Sigmoid colon (tissue), 7 donors: ENCODE measurements around the gene GP1BA. TPM values are rescaled to one million over a fixed set of nuclear protein-coding genes. Genes with fewer than 3 reads are reported as not detected.

Source experiments
- DNase-seq: peaks from one replicate; pipeline ENCODE4 v3.0.0-alpha.2; 2019
- H3K27ac ChIP-seq, 4 donors: fragments of 200-600 bp; sonication (generic); one replicate each; pipeline ENCODE4 v1.5.1; 2016 to 2019; ENCODE audit warnings: mild to moderate bottlenecking in 1 of 4
- H3K27me3 ChIP-seq, 3 donors: fragments of 200-600 bp; sonication (generic); one replicate each; pipeline ENCODE4 v1.5.1; 2019; ENCODE audit warnings: mild to moderate bottlenecking in 1 of 3
- H3K36me3 ChIP-seq, 4 donors: fragments of 200-600 bp; sonication (generic); one replicate each; pipeline ENCODE4 v1.5.1; 2016 to 2019
- H3K4me1 ChIP-seq, 4 donors: fragments of 200-600 bp; sonication (generic); one replicate each; pipeline ENCODE4 v1.5.1; 2017 to 2019
- H3K4me3 ChIP-seq, 4 donors: fragments of 200-600 bp; sonication (generic); one replicate each; pipeline ENCODE4 v1.5.1; 2017 to 2019; ENCODE audit warnings: mild to moderate bottlenecking in 2 of 4, moderate library complexity in 1 of 4
- H3K9me3 ChIP-seq, 4 donors: fragments of 200-600 bp in 3 of 4; sonication (generic) in 3 of 4; one replicate each; pipeline versions ENCODE4 v1.5.1 to v1.6.1; 2013 to 2019
- EP300 ChIP-seq, 4 donors: sonication (generic); formaldehyde crosslinking; IDR thresholded peaks; one replicate each; pipeline ENCODE4 v1.6.1; 2017; ENCODE audit warnings: antibody characterized with exemption in 4 of 4
- POLR2A ChIP-seq, 2 donors: fragments of 450-650 bp; IDR thresholded peaks; one replicate each; pipeline ENCODE4 v1.6.1; 2016; ENCODE audit warnings: antibody characterized with exemption in 2 of 2, mild to moderate bottlenecking in 2 of 2, moderate library complexity in 2 of 2
- POLR2AphosphoS5 ChIP-seq, 4 donors: sonication (generic); formaldehyde crosslinking; IDR thresholded peaks; one replicate each; pipeline ENCODE4 v1.6.1; 2017; ENCODE audit warnings: antibody characterized with exemption in 4 of 4
- WGBS, 2 donors: extraction: QIAGEN DNeasy Blood & Tissue Kit; methylation state at CpG; one replicate each; pipeline ENCODE4 v1.1.7; 2013; 5-methylcytosine and 5-hydroxymethylcytosine counted together
- intact Hi-C: fragments of 100-400 bp; cut with DNase I; formaldehyde crosslinking; loops from one replicate; pipeline ENCODE4 v1.15.1; 2023
- polyA plus RNA-seq, 3 donors: library from polyadenylated mRNA; stranded (reverse); fragments of 200-250 nt; gene quantifications; one replicate each; pipeline ENCODE4 v1.2.3, GENCODE V29; 2013
- total RNA-seq, 4 donors: library from RNA; depleted of rRNA; stranded (reverse); fragments of >200 nt; gene quantifications; one replicate each; pipeline ENCODE4 v1.1.0, GENCODE V29; 2016
- TF ChIP-seq, protein P1 (sequence below), 4 experiments: fragments of 450-650 bp in 3 of 4; fragments of 200-600 bp in 1 of 4; IDR thresholded peaks; one replicate each; pipeline ENCODE4 v1.5.1; 2016 to 2019; ENCODE audit warnings: antibody characterized with exemption in 4 of 4, mild to moderate bottlenecking in 3 of 4, moderate library complexity in 2 of 4
- donor health status: healthy with polysubstance abuse.
- donor health status: Bipolar disorder and iron deficiency.
- donor health status: healthy.

GP1BA gene
- total and polyA plus RNA-seq, 7 donors: 1.1 TPM; not detected in 6

DNA sequence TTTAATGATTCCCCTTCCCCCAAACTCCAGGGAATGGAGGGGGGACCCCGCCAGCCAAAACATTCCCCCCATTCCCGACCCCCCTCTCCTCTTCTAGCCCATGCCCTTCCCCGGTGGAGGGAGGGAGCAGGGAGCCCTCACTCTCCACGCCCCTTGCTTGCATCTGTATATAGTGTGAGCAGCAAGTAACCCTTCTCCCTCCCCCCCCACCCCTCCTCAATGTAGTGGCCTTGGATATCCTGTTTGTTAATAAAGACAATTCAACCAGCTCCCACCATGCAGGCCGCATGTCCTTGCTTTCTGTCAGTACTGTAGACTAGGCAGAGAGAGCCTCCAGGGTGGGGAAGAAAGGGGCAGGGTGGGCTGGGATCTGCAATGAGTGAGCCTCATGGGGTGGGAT is 34.3 kb upstream of the GP1BA start:
- peaks cover 0 to 34% (median 19%) of the 10 kb centered on the region in 4 donors for H3K4me1 ChIP-seq
- H3K36me3 ChIP-seq: peaks cover 36 to 46% (median 41%) of the 10 kb centered on the region in 4 donors
- H3K27ac ChIP-seq: no peak overlapping the region
- intact Hi-C loops: no loop called here
- no peak overlapping the region for H3K4me3 ChIP-seq
- 80 to 90% methylated on average over 5 of the region's 5 CpGs for WGBS, 2 donors
- no peaks in the 10 kb centered on the region for H3K9me3 ChIP-seq
- DNase-seq: no peak
- H3K27me3 ChIP-seq: peaks cover 28 to 51% (median 29%) of the 10 kb centered on the region in 3 donors
- TF ChIP-seq, protein P1, sequence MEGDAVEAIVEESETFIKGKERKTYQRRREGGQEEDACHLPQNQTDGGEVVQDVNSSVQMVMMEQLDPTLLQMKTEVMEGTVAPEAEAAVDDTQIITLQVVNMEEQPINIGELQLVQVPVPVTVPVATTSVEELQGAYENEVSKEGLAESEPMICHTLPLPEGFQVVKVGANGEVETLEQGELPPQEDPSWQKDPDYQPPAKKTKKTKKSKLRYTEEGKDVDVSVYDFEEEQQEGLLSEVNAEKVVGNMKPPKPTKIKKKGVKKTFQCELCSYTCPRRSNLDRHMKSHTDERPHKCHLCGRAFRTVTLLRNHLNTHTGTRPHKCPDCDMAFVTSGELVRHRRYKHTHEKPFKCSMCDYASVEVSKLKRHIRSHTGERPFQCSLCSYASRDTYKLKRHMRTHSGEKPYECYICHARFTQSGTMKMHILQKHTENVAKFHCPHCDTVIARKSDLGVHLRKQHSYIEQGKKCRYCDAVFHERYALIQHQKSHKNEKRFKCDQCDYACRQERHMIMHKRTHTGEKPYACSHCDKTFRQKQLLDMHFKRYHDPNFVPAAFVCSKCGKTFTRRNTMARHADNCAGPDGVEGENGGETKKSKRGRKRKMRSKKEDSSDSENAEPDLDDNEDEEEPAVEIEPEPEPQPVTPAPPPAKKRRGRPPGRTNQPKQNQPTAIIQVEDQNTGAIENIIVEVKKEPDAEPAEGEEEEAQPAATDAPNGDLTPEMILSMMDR (IDR thresholded peaks at IDR 0.05): no peak
- TF ChIP-seq POLR2AphosphoS5 (IDR thresholded peaks at IDR 0.05): no peak
- TF ChIP-seq POLR2A (IDR thresholded peaks at IDR 0.05): no peak
- TF ChIP-seq EP300 (IDR thresholded peaks at IDR 0.05): no peak

DNA sequence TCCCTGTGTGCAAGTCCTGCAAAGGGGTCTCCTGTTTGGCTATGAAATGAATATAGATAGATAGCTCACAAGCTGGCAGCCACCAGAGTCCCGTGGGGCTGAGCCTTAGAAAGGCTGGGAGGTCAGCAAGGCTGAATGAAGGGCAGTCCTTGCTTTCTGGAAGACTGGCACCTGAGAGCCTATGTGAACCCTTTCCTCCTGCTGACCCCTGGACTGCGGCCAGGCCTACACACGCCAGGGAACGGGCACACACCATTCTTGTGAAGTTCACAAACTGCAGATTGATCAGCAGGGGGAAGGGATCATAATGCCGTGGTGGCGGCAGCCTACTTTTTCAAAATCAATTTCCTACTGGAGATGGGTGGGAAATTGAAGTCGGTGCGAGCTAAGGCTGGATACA is 33.7 kb upstream of the GP1BA start:
- Histone ChIP-seq H3K27ac (no peak overlapping the region), H3K36me3 (peaks cover 33 to 40% (median 36%) of the 10 kb centered on the region in 4 donors), H3K4me1 (peaks cover 0 to 34% (median 19%) of the 10 kb centered on the region in 4 donors), H3K27me3 (peaks cover 28 to 56% (median 29%) of the 10 kb centered on the region in 3 donors), H3K4me3 (no peak overlapping the region), H3K9me3 (no peaks in the 10 kb centered on the region)
- TF ChIP-seq, protein P1 (IDR thresholded peaks at IDR 0.05): no peak
- no peak for DNase-seq
- intact Hi-C loops: no loop called here
- WGBS, 2 donors: 72 to 91% methylated on average over 8 of the region's 8 CpGs

DNA sequence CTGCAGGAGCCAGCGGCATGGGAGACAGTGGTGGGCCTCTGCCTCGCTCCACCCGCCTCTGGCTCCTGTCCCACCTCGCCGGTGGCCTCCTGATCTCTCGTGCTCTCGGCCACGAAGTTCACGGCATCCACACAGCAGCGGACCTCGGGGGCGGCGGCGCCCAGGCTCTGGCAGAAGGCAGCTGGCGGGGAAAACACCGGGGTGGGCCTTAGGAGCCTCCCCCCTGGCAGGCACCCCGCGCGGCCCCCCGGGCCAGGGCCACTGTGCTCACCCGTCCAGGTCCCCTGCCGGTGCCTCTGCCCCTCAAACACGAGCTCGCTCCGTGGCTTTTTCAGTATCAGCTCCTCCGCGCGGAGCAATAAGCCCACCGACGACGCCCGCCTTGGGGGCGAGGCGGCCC is 33.1 kb upstream of the GP1BA start:
- WGBS, 2 donors: 17 to 21% methylated on average over 34 of the region's 34 CpGs
- intact Hi-C loops: no loop called here
- Histone ChIP-seq H3K36me3 (peaks cover 27 to 34% (median 30%) of the 10 kb centered on the region in 4 donors), H3K27ac (peak overlapping the region in 1 of 4 donors; percentile 23), H3K9me3 (no peaks in the 10 kb centered on the region), H3K4me1 (peaks cover 0 to 34% (median 19%) of the 10 kb centered on the region in 4 donors), H3K4me3 (peak overlapping the region; percentile 21 to 50 (median 40)), H3K27me3 (peaks cover 28 to 62% (median 31%) of the 10 kb centered on the region in 3 donors)
- TF ChIP-seq EP300 (IDR thresholded peaks at IDR 0.05) (no peak), POLR2A (IDR thresholded peaks at IDR 0.05) (no peak), POLR2AphosphoS5 (IDR thresholded peaks at IDR 0.05) (no peak)
- TF ChIP-seq, protein P1 (IDR thresholded peaks at IDR 0.05): no peak
- DNase-seq: no peak

DNA sequence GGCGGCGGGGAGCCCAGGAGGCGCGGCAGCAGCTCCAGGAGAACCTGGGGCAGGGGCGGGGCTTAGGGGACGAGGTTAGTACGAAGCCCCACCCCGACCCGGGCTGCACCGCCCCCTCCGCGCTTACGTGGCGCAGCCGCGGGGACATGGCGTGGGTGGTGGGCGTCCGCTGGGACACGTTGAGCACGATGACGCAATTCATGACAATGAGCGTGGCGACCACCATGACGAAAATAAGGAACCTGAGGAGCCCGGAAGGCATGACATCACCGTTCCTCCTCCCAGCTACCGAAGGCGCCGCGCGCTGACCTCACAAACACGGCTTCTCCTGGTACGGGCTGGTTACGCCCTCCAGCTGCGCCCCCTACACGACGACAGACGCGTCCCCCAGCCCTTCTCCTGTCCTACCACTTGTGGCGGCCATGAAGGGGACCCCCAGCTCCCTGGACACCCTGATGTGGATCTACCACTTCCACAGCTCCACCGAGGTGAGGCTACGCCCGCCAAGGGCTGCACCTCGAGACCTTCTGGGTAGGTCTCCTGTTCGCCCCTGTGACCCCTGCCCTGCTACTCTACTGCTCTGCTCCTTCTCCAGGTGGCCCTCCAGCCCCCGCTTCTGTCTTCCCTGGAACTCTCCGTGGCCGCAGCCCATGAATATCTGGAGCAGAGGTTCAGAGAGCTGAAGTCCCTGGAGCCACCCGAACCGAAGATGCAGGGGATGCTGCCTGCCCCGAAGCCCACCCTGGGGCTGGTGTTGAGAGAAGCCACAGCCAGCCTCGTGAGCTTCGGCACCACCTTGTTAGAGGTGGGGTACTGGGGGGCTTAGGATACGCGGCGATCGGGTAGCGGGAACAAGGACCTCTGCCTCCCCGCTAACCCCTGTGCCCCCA is 32.5 kb upstream of the GP1BA start, which contains the start of gene C17orf107:
TSS of gene C17orf107 (plus strand) at position 196 of the 890 bp plus-strand sequence. CDS start at position 423, 227 bp downstream.
- WGBS, 2 donors: 10 to 11% methylated on average over 60 of the region's 60 CpGs
- intact Hi-C loops: no loop called here
- peaks cover 0 to 34% (median 19%) of the 10 kb centered on the region in 4 donors for H3K4me1 ChIP-seq

More for the DNA sequence above, 32.5 kb upstream of the GP1BA start, which contains the start of gene C17orf107:
- peak within 1 kb of the TSS; percentile 21 to 50 (median 40) for H3K4me3 ChIP-seq
- H3K27ac ChIP-seq: peak within 1 kb of the TSS in 1 of 4 donors; percentile 23
- peak in 3 of 4 donors; percentile 21 to 65 (median 44) for TF ChIP-seq POLR2AphosphoS5 (IDR thresholded peaks at IDR 0.05)
- no peak for TF ChIP-seq EP300 (IDR thresholded peaks at IDR 0.05)
- no peaks in the 10 kb centered on the region for H3K9me3 ChIP-seq
- H3K27me3 ChIP-seq: peaks cover 28 to 68% (median 36%) of the 10 kb centered on the region in 3 donors
- DNase-seq: peak; percentile 90
- H3K36me3 ChIP-seq: peaks cover 21 to 28% (median 23%) of the 10 kb centered on the region in 4 donors
